GM12872 (cell line): ENCODE results near the gene GBE1.

Experiments
- CTCF ChIP-seq: IDR thresholded peaks from 3 replicates; pipeline ENCODE4 v1.5.1; 2011; ENCODE audit warnings: low read depth, mild to moderate bottlenecking, low read length, moderate library complexity; ENCODE audit not compliant: insufficient read depth

GBE1 gene

GRCh38 chr3:81760924-81761903, at the start of gene GBE1:
Gene GBE1 (minus strand): TSS chr3:81761645. CDS start chr3:81761517, 128 bp downstream.
- TF ChIP-seq CTCF = peak; percentile 56

GRCh38 chr3:81808900-81809299, 47.5 kb upstream of the GBE1 start:
- TF ChIP-seq CTCF = no peak

- no peak for TF ChIP-seq CTCF
These were observed 38.0 kb upstream of the GBE1 start for GRCh38 chr3:81799403-81799802.

GRCh38 chr3:81793410-81793809, 32.0 kb upstream of the GBE1 start:
- no peak for TF ChIP-seq CTCF

GRCh38 chr3:81790117-81790516, 28.7 kb upstream of the GBE1 start:
- TF ChIP-seq CTCF = no peak

GRCh38 chr3:81789691-81790090, 28.2 kb upstream of the GBE1 start:
- no peak for TF ChIP-seq CTCF

GRCh38 chr3:81788610-81789009, 27.2 kb upstream of the GBE1 start:
- no peak for TF ChIP-seq CTCF
